SKM-1 treated with dmso at 0.1 percent for 144 hours (cell line): ENCODE measurements around the gene TANGO2.

Experiments
- DNase-seq: peaks from one replicate; lab custom pipeline; 2025; ENCODE audit not compliant: unreplicated experiment; lab: John Stamatoyannopoulos, UW

TANGO2 gene

GRCh38 chr22:20011123-20011992, 9.6 kb upstream of the TANGO2 start:
- DNase-seq: no peak

- no peak for DNase-seq
Observed at GRCh38 chr22:20011993-20012740, 8.7 kb upstream of the TANGO2 start.

- DNase-seq: no peak
Observed at GRCh38 chr22:20012741-20013331, 8.1 kb upstream of the TANGO2 start.

GRCh38 chr22:20013382-20013871, 7.5 kb upstream of the TANGO2 start:
- no peak for DNase-seq

- no peak for DNase-seq
Observed at GRCh38 chr22:20014526-20015186, 6.3 kb upstream of the TANGO2 start.

GRCh38 chr22:20015187-20015625, 5.7 kb upstream of the TANGO2 start:
- DNase-seq: no peak

GRCh38 chr22:20015971-20016733, 4.8 kb upstream of the TANGO2 start:
- no peak for DNase-seq

GRCh38 chr22:20016734-20017621, 3.9 kb upstream of the TANGO2 start, which contains the start of gene ARVCF:
TSS of gene ARVCF (minus strand) at chr22:20016823. CDS start at chr22:19990794, 26,029 bp downstream.
- DNase-seq: peak; percentile 74

GRCh38 chr22:20017622-20017958, 3.3 kb upstream of the TANGO2 start:
- DNase-seq: no peak

- DNase-seq: no peak
Observed at GRCh38 chr22:20018001-20018400, 2.9 kb upstream of the TANGO2 start.

GRCh38 chr22:20019661-20020532, 1.0 kb upstream of the TANGO2 start:
- no peak for DNase-seq

GRCh38 chr22:20021196-20022181, 579 bp downstream of the TANGO2 start:
- DNase-seq: no peak

GRCh38 chr22:20022231-20022977, 1.5 kb downstream of the TANGO2 start:
- no peak for DNase-seq

GRCh38 chr22:20022978-20023613, 2.2 kb downstream of the TANGO2 start:
- DNase-seq: peak; percentile 27

GRCh38 chr22:20024225-20024624, 3.3 kb downstream of the TANGO2 start:
- DNase-seq: no peak
